ENCODE measurements around the gene LCN2. TPM values are rescaled to one million over a fixed set of nuclear protein-coding genes. Genes with fewer than 3 reads are reported as not detected.
A peak's percentile ranks its signal among the peaks of the same experiment; 100 is the strongest.

The LCN2 gene
- total RNA-seq, 1 donor from 2014 or later = not detected

DNA sequence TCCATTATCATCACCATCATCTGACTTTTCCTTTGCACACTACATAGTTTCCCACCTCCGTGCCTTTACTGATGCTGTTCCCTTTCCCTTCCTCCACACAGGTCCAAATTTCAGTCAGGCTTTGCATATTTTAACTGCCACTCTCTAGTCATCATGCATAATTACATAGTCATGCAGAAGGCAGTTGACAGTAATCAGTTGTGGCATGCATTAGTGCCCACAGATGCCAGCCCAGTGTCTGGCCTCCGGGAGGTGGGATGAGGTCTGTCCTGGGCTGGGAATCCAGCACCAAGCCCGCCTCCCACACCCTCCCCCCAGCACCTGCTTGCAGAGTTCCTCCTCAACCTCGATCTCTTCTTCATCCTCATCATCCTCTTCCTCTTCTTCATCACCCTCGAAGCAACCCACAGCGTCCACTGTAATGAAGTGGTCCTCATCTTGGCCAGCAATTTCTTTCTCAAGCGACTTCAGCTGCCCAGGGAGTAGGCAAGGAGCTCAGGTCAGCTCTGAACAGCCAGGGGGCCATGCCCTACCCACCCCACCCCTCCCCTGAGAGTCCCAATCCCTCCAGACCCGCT, 19.6 kb downstream of the LCN2 start:
- DNase-seq = no peak

DNA sequence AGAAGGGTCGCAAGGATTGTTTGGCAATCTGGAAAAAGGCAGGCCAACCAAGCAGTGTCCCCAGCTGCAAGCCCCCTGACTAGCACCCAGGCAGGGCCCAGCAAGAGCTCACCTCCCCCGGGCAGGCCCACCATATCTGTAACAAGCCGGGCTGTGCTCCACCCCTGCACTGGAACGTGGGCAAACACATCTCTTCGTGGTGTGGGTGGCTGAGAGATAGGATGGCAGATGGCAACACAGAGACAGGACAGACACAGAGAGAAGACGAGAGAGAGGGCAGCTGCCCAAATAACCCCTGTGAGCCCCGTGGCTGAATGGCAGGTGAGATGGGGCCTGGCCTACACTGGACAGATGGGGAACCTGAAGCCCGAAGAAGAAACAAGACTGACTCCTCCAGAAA, 20.2 kb downstream of the LCN2 start:
- DNase-seq = no peak

DNA sequence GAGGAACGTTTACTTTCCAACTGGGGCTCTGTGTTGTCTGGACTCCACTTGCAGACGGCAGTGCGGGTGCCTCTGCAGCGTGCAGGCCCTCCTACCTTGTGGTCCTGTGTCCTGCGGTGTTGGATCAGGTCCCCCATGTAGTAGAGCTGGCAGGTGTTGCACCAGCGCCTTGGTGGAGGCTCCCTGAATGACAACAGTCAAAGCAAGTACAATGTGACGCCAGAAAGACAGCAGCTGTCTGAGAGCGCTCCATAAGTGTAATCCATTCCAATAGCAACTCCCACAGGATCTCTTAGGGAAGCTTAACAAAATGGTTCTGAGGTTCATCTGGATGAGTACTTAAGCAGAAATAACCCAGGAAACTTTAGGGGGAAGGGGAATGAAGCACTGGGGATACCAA, 20.7 kb downstream of the LCN2 start:
- DNase-seq = no peak

DNA sequence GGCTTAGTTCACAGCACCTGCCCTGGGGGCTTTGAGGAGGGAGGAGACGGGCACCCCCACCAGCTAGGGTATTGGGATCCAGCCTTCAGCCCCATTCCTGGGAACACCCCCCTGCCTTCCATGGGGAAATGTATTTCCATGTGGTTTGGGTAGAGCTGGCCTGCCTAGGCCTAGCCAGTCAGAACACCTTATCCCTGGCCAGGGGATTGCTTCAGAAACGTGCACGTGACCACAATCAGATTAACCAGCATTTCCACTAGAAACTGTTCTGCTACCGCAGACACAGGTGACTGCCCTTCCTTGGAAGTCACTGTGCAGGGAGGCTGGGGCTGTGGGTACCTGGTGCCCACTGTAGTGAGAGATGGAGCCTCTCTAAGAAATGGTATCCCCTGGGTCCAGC, 24.8 kb downstream of the LCN2 start:
- DNase-seq = no peak

DNA sequence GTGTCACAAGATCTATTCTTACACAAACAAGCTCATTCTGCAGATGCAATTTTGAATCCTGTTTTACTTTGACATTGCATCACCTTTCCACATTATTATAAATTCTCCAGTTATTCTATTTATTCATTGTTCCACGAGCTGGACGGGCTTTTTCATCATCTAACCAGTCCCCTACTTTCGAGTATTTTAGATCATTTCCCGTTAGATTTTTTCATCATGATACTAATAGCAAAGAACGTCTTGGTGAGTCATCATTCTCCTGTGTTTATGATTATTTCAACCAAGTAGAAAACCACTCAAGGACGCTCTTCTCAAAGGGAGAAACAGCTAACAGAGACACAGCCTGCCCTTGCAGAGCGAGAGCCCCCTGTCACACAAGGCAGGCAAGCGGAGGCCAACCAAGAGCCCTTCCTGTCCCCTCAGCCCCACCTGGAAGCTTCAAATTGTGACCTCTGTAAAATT, 25.9 kb downstream of the LCN2 start:
- no peak for DNase-seq

- DNase-seq = no peak
Observed at GRCh38 chr9:128175726-128176125, 26.5 kb downstream of the LCN2 start.

DNA sequence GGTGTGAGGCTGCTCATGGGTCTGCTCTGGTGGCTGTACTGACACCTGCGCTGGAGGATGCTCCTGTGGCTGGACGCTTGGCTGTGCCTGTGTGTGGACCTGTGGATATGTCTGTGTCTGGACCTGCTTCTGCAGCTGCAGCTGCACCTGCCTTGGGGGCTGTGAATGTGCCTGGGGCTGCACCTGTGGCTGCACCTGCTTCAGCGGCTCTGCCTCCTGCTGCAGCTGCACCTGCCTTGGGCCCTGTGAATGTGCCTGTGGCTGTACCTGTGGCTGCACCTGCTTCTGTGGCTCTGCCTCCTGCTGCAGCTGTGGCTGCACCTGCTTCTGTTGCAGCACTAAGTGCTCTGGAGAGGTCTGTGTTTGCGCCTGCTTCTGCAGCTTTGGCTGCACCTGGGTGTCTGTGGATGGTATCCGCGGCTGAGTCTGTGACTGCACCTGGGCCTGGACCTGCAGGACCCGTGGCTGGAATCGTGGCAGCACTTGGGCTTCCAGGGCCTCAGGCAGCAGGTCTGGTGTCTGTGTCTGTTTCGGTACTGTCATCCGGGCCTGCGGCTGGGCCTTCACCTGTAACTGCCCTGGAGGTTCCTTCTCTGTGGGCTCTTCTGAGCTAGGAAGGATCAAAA, 29.7 kb downstream of the LCN2 start:
- DNase-seq = no peak

- no peak for DNase-seq
Observed at GRCh38 chr9:128180001-128180400, 30.7 kb downstream of the LCN2 start.

DNA sequence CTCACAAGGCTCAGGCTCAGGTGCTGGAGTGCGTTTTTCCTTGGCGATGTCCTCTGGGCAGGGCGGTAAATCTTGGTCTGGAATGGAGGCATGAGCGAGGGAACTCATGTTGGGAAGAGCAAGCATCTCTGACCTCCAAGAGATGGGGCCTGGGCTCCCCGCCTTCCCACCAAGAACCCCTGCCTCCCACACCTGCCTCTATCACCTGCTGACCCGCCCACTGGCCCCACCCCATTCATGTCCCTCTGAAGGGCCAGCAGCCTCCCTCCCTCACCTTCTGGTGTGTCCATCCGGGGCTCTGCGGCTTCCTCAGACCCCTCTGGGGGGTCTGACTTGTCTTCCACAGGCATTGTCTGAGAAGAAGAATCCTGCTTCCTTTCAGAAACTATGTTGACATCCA, 31.2 kb downstream of the LCN2 start:
- no peak for DNase-seq

DNA sequence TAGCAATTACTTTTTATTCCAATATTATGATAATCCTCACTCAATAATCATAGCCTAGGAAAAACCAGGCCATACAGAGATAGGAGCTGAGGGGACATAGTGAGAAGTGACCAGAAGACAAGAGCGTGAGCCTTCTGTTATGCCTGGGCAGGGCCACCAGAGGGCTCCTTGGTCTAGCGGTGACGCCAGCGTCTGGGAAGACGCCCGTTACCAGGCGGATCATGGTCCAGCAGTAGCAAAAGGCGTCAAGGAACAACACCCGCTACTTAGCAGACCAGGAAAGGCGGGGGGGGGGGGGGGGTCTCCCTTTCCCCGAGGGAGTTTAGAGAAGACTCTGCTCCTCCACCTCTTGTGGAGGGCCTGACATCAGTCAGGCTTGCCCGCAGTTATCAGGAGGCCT, 32.2 kb downstream of the LCN2 start:
- peak; percentile 25 for DNase-seq

DNA sequence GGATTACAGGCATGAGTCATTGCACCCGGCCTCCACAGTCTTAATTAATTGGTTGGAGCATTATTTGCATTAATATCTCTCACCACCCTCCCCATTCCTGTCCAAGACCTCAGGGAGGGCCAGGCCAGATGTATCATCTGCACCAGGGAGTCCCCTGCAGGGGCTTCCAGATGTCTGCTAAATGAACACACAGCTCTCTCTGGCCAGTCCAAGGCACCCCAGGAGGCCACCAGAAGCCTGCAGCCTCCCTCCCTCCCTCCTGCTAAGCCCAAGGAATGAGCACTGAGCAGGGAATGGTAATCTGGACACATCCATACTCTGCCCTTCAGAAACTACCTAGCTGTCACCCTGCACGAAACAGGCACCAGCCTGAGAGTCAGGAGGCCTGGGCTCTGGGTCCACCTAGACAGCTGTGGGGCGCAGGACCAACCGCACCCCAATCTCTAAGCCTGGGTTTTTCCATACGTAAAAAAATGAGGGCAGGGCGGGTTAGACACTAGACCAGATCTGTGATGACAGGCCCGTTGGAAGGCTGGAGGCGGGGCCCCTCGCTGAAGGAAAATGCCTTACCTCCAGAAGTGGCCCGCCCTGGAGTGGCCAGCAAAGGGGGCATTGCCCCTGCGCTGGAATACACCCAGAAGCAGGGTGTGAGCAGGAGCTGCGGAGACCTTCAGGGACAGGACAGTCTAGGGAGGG, 33.8 kb downstream of the LCN2 start:
- DNase-seq = no peak

- DNase-seq = no peak
Observed at GRCh38 chr9:128185979-128186965, 37.0 kb downstream of the LCN2 start.

GRCh38 chr9:128187361-128187760, 38.1 kb downstream of the LCN2 start:
- no peak for DNase-seq

DNA sequence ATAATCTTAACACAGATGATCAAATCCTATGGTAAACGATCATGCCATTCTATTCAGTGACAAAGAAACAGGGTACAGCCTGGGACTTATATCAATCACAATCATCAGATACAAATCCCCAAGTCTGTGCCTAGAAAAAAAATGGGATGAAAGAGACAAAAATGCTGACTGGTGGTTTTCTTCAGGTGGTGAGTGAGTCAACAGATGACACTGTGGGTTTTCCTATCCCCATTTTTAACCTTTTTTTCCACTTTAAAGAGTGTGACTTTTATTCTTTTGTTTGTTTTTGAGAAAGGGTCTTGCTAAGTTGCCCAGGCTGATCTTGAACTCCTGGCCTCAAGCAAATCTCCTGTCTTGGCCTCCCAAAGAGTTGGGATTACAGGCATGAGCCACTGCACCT, 39.0 kb downstream of the LCN2 start:
- no peak for DNase-seq

DNA sequence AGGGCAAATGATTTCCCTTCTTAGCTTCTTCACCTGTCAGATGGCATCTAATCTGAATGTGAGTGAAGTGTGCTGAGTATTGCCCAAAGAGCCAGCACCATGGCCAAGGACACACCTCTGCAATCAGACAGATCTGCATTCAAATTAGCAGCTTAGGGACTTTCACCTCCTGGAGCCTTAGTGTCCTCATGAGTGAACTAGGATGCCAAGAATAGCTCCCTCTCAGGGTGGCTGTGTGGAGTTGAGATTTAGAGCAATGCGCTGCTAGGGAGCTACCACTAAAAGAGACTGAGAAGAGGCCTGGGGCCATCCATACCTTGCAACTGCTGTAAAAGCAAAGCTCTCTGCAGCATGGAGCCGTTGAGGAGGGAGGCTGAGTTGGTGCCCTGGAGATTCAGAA, 40.8 kb downstream of the LCN2 start:
- no peak for DNase-seq

- DNase-seq = no peak
Observed at GRCh38 chr9:128190516-128191405, 41.5 kb downstream of the LCN2 start.

- DNase-seq = peak; percentile 63
Observed at GRCh38 chr9:128191406-128192046, 42.3 kb downstream of the LCN2 start, which contains the start of gene CIZ1. TSS of gene CIZ1 (minus strand) at chr9:128191572. CDS start at chr9:128190857, 715 bp downstream.

DNA sequence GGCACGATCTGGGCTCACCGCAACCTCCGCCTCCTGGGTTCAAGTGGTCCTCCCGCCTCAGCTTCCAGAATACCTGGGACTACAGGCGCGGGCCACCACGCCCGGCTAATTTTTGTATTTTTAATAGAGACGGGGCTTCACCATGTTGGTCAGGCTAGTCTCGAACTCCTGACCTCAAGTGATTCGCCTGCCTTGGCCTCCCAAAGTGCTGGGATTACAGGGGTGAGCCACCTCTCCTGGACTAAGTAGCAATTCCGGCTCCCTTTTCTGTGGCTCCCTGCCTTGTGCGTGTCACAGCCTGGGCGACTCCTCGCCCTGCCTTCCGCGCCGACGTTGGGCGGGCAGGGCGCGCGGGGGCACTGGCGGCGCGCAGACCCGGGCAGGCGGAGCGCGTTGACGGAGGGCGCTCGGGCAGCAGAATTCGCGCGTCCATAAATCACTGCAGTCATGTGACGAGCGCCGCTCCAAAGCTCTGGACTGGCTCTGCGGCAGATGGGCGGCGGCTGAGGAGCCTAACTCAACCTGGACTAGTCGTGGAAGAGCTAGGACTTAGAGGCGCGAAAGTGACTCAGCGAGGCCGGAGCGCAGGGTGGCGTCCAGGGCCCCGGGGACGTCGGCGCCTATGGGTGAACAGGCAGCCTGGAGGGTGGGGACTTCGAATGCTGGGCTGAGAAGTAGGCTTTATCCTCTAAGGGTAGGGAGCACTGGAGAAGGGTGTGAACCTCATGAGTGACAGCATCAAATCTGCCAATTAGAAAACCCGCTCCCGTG, 43.5 kb downstream of the LCN2 start:
- peak; percentile 65 for DNase-seq

DNA sequence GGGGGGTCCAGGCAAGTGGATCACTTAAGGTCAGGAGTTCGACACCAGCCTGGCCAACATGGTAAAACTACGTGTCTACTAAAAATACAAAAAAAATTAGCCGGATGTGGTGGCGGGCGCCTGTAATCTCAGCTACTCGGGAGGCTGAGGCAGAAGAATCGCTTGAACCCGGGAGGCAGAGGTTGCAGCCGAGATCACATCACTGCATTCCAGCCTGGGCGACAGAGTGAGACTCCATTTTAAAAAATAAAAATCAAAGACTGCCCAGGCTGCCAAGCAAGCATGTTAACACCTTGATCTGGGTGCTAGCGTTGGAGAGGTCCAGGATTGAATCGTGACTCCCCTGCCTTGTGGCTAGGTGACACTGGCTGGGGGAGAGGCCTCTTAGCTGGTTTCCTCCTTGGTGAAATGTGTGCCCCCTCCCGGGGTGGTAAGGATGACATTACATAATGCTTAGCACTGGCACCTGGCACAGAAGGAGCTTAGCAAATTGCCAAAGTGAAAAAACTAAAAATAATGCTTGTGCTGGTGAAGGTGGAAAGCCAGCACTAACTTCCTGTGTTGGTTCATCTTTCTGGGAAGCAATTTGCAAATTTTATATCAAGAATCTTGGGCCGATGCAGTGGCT, 44.3 kb downstream of the LCN2 start:
- DNase-seq = no peak

Data from occipital lobe (tissue), 2 donors.